Measurements from ENCODE around the gene NIPAL4.

DNA sequence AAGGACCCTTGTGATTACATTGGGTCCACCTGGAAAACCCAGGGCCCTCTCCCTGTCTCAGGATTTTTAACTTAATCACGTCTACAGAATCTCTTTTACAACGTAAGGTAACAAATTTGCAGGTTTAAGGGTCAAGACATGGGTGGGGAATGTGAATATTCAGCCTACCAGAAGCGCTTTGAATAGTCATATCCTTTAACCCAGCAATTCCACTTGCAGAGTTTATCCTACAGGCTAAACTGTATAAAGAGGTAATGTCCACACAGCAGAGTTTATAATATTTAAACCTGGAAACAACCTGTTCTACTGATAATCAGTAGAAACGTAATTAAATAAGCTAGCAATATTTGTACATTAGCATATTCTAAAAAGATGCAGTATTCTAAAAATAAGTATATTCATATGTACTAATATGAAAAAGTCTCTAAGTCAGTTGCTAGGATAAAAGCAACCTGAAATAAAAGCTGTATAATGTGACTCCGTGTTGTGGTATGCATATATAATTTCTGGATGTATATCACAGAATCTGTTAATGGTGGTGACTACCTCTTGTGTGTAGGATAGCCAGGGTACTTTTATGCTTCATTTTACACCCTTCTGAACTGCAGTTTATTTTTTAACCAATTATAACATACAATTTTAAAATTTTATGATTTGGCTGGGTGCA lies 14.1 kb upstream of the NIPAL4 start:
- no peak for TF ChIP-seq CTCF (IDR thresholded peaks at IDR 0.05)
- TF ChIP-seq EZH2 (IDR thresholded peaks at IDR 0.05) = no peak

Measured in neural progenitor cell (in vitro differentiated cells).